PC-3 (cell line): ENCODE results near the gene UBAP1. TPM values are rescaled to one million over a fixed set of nuclear protein-coding genes. Genes with fewer than 3 reads are reported as not detected.

Experiments
- ATAC-seq: fragments of 200-7000 bp; cut with Tn5 transposase; 2 replicates; pipeline ENCODE4 v1.9.1; 2020; ENCODE audit warnings: mild to moderate bottlenecking, moderate library complexity
- BruUV-seq: library from RNA; stranded (reverse); fragments of 400-500 nt; replicated peaks from 2 replicates; lab custom pipeline; 2021; lab: Mats Ljungman, UMichigan
- CTCF ChIA-PET: fragments of 300-600 bp; sonication (Branson Sonifier 250); formaldehyde crosslinking; loops from one replicate; lab custom pipeline; 2022; ENCODE audit warnings: antibody characterized with exemption; lab: Charles Lee
- POLR2A ChIA-PET: fragments of 300-600 bp; sonication (Branson Sonifier 250); formaldehyde crosslinking; loops from one replicate; lab custom pipeline; 2022; ENCODE audit warnings: antibody characterized with exemption; ENCODE audit not compliant: unreplicated experiment; lab: Charles Lee
- DNase-seq: peaks from one replicate; pipeline ENCODE4 v3.0.0-alpha.2; 2015
- H2AFZ ChIP-seq: fragments of 300-600 bp; sonication (generic); 2 replicates; pipeline ENCODE4 v1.6.0; 2016; ENCODE audit warnings: antibody characterized with exemption, low read length
- H3F3A ChIP-seq: fragments of 300-600 bp; sonication (generic); one replicate; pipeline ENCODE4 v1.6.0; 2017; ENCODE audit warnings: antibody characterized with exemption, low read length, control low read depth, mild to moderate bottlenecking; ENCODE audit not compliant: unreplicated experiment
- H3K27ac ChIP-seq: fragments of 300-600 bp; sonication (generic); 2 replicates; pipeline ENCODE4 v1.5.1; 2016; ENCODE audit warnings: mild to moderate bottlenecking, low read length
- H3K27me3 ChIP-seq: fragments of 300-600 bp; sonication (generic); 2 replicates; pipeline ENCODE4 v1.6.1; 2016; ENCODE audit warnings: low read length, mixed read lengths
- H3K36me3 ChIP-seq: fragments of 300-600 bp; sonication (generic); 2 replicates; pipeline ENCODE4 v1.6.1; 2016; ENCODE audit warnings: low read depth, mixed run types, low read length, mixed read lengths
- H3K4me1 ChIP-seq: fragments of 300-600 bp; sonication (generic); 2 replicates; pipeline ENCODE4 v1.5.1; 2016; ENCODE audit warnings: low read length; ENCODE audit not compliant: insufficient read depth
- H3K4me2 ChIP-seq: fragments of 300-600 bp; sonication (generic); 2 replicates; pipeline ENCODE4 v1.6.0; 2016; ENCODE audit warnings: low read length
- H3K4me3 ChIP-seq: fragments of 300-600 bp; sonication (generic); 2 replicates; pipeline ENCODE4 v1.5.1; 2016; ENCODE audit warnings: mild to moderate bottlenecking, low read length, mixed read lengths
- H3K79me2 ChIP-seq: fragments of 300-600 bp; sonication (generic); 2 replicates; pipeline ENCODE4 v1.6.1; 2017; ENCODE audit warnings: low read length, mixed read lengths
- H3K9ac ChIP-seq: fragments of 300-600 bp; sonication (generic); 2 replicates; pipeline ENCODE4 v1.6.0; 2016; ENCODE audit warnings: mild to moderate bottlenecking, low read length
- H3K9me2 ChIP-seq: fragments of 300-600 bp; sonication (generic); replicated peaks from 2 replicates; pipeline ENCODE4 v1.6.1; 2016; ENCODE audit warnings: mixed run types, low read length, mixed read lengths
- H3K9me3 ChIP-seq: fragments of 300-600 bp; sonication (generic); 2 replicates; pipeline ENCODE4 v1.6.1; 2016; ENCODE audit warnings: low read length, mixed read lengths
- H4K20me1 ChIP-seq: fragments of 300-600 bp; sonication (generic); 2 replicates; pipeline ENCODE4 v1.6.1; 2016; ENCODE audit warnings: low read length, mixed read lengths
- CTCF ChIP-seq: fragments of 300-600 bp; sonication (generic); conservative IDR thresholded peaks from 2 replicates; pipeline ENCODE4 v1.5.1; 2017; ENCODE audit warnings: antibody characterized with exemption, low read depth, mild to moderate bottlenecking, low read length
- EZH2 ChIP-seq: fragments of 300-600 bp; sonication (generic); IDR thresholded peaks from one replicate; pipeline ENCODE4 v1.6.1; 2017; ENCODE audit warnings: antibody characterized with exemption, mild to moderate bottlenecking, low read length; ENCODE audit not compliant: unreplicated experiment
- EZH2phosphoT487 ChIP-seq: fragments of 300-600 bp; sonication (generic); IDR thresholded peaks from 2 replicates; pipeline ENCODE4 v1.6.1; 2018; ENCODE audit warnings: mild to moderate bottlenecking, antibody characterized with exemption, low read length, borderline replicate concordance
- intact Hi-C: fragments of 100-400 bp; cut with micrococcal nuclease; formaldehyde crosslinking; loops from 2 replicates; pipeline ENCODE4 v1.9.0; 2023
- total RNA-seq: library from RNA; depleted of rRNA; stranded (reverse); fragments of >200 nt; gene quantifications from 2 replicates; pipeline ENCODE4 v1.2.3, GENCODE V29; 2014

The UBAP1 gene
- total RNA-seq, 1 experiment from 2014 or later, result 15.2 TPM

DNA sequence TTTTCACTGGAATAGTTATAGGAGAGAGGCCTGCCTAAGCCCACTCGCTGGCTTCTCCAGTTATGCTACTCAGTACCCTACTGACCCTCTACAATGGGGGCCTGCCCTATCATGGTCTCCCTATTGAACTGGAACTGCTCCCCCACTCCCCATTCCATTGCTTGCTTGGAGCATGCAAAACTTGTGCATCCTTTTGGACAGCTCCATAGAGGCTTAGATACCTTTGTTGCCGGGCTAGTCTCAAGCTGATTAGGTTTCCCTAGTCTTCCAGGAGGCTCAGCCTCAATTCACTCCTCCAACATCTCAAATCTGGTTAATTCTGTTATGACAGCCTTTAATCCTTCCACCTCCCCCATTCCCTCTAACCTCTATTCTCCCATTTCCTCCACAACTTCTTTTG lies 110.3 kb downstream of the UBAP1 start:
- intact Hi-C loops, result no loop called here
- CTCF ChIA-PET, result no interaction called here
- no peak for ATAC-seq

GRCh38 chr9:34291023-34291422 lies 112.2 kb downstream of the UBAP1 start:
- Histone ChIP-seq H3K9me3 (no peaks in the 10 kb centered on the region), H3F3A (no peaks in the 10 kb centered on the region), H3K9me2 (no peaks in the 10 kb centered on the region), H3K27me3 (no peaks in the 10 kb centered on the region), H3K36me3 (no peaks in the 10 kb centered on the region), H3K4me1 (no peaks in the 10 kb centered on the region), H3K4me3 (no peak overlapping the region), H3K9ac (no peak overlapping the region), H4K20me1 (no peaks in the 10 kb centered on the region), H2AFZ (no peak overlapping the region), H3K27ac (no peak overlapping the region), H3K79me2 (no peaks in the 10 kb centered on the region), H3K4me2 (no peak overlapping the region)
- intact Hi-C loops, result no loop called here
- no TSS peak for BruUV-seq
- ATAC-seq (no peak), DNase-seq (no peak)
- POLR2A ChIA-PET, result no interaction called here
- CTCF ChIA-PET, result no interaction called here
- no peak for TF ChIP-seq EZH2phosphoT487
- no peak for TF ChIP-seq EZH2
- TF ChIP-seq CTCF, result no peak

More for the DNA sequence above, 110.3 kb downstream of the UBAP1 start:
- Histone ChIP-seq H3K4me2 (no peak overlapping the region), H2AFZ (no peak overlapping the region), H3K36me3 (no peaks in the 10 kb centered on the region), H3K4me3 (no peak overlapping the region), H3K9ac (no peak overlapping the region), H3F3A (no peaks in the 10 kb centered on the region), H3K9me3 (no peaks in the 10 kb centered on the region), H3K27me3 (no peaks in the 10 kb centered on the region), H3K4me1 (no peaks in the 10 kb centered on the region), H3K9me2 (no peaks in the 10 kb centered on the region), H4K20me1 (no peaks in the 10 kb centered on the region), H3K27ac (no peak overlapping the region), H3K79me2 (no peaks in the 10 kb centered on the region)
- DNase-seq, result no peak
- POLR2A ChIA-PET, result no interaction called here
- no TSS peak for BruUV-seq
- TF ChIP-seq CTCF, result no peak
- TF ChIP-seq EZH2, result no peak
- no peak for TF ChIP-seq EZH2phosphoT487

DNA sequence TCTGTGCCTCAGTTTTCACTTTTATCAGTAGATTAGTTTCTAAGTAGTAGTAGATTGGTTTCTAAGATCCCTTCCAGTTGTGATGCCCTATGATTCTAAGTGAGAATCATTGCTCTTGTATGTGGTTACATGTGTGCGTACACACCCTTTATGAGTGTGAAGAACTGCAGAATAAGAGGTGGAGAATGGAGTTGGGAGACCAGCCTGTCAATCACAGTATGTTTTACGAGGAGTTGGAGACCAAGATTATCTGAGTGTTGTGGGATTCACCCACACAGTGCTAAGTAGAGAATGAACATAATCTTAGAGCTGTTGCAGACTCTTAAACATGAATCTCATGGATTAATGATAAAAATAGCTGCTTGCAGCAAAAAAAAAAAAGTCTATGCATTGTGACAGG lies 112.6 kb downstream of the UBAP1 start:
- BruUV-seq, result no TSS peak
- H3K27ac ChIP-seq, result no peak overlapping the region
- no peak overlapping the region for H3K9ac ChIP-seq
- CTCF ChIA-PET, result no interaction called here
- no peaks in the 10 kb centered on the region for H3K36me3 ChIP-seq
- no peaks in the 10 kb centered on the region for H3F3A ChIP-seq
- no peak overlapping the region for H3K4me3 ChIP-seq
- no peaks in the 10 kb centered on the region for H4K20me1 ChIP-seq
- no peak overlapping the region for H3K4me2 ChIP-seq
- no peaks in the 10 kb centered on the region for H3K79me2 ChIP-seq
- H3K4me1 ChIP-seq, result no peaks in the 10 kb centered on the region
- no peaks in the 10 kb centered on the region for H3K9me3 ChIP-seq
- TF ChIP-seq EZH2phosphoT487, result no peak
- no peak for TF ChIP-seq CTCF
- DNase-seq (no peak), ATAC-seq (no peak)
- POLR2A ChIA-PET, result no interaction called here
- no peaks in the 10 kb centered on the region for H3K27me3 ChIP-seq
- intact Hi-C loops, result no loop called here
- no peaks in the 10 kb centered on the region for H3K9me2 ChIP-seq
- no peak overlapping the region for H2AFZ ChIP-seq
